Suppressor macrophage treated with lipopolysaccharide for 4 hours (primary cell): Measurements from ENCODE around the gene PNMA1.

Experiments used
- DNase-seq: peaks from one replicate; pipeline ENCODE4 v3.0.0-alpha.2; 2020

The PNMA1 gene

GRCh38 chr14:73713803-73714655 lies at the start of gene PNMA1:
TSS of gene PNMA1 (minus strand) at chr14:73714384. CDS start at chr14:73713639, 745 bp downstream.
- DNase-seq = peak; percentile 89

GRCh38 chr14:73763396-73763795 lies 49.2 kb upstream of the PNMA1 start:
- DNase-seq = no peak

- DNase-seq = peak; percentile 79
Observed at GRCh38 chr14:73762375-73762822, 48.2 kb upstream of the PNMA1 start.

GRCh38 chr14:73761618-73762355 lies 47.6 kb upstream of the PNMA1 start:
- peak; percentile 90 for DNase-seq

- DNase-seq = no peak
Observed at GRCh38 chr14:73760598-73761586, 46.7 kb upstream of the PNMA1 start.

GRCh38 chr14:73759714-73760597 lies 45.8 kb upstream of the PNMA1 start:
- DNase-seq = peak; percentile 98

GRCh38 chr14:73759183-73759713 lies 45.1 kb upstream of the PNMA1 start:
- peak; percentile 62 for DNase-seq

- DNase-seq = peak; percentile 90
Observed at GRCh38 chr14:73758392-73759182, 44.4 kb upstream of the PNMA1 start.

- no peak for DNase-seq
Observed at GRCh38 chr14:73757876-73758391, 43.8 kb upstream of the PNMA1 start.

GRCh38 chr14:73757381-73757780 lies 43.2 kb upstream of the PNMA1 start:
- DNase-seq = no peak

- no peak for DNase-seq
Observed at GRCh38 chr14:73755434-73756014, 41.3 kb upstream of the PNMA1 start.

- no peak for DNase-seq
Observed at GRCh38 chr14:73754911-73755360, 40.8 kb upstream of the PNMA1 start.

GRCh38 chr14:73753887-73754795 lies 40.0 kb upstream of the PNMA1 start:
- peak; percentile 77 for DNase-seq

- DNase-seq = peak; percentile 50
Observed at GRCh38 chr14:73753124-73753886, 39.1 kb upstream of the PNMA1 start.

- DNase-seq = peak; percentile 48
Observed at GRCh38 chr14:73752297-73752992, 38.3 kb upstream of the PNMA1 start.

GRCh38 chr14:73751157-73751691 lies 37.0 kb upstream of the PNMA1 start:
- DNase-seq = no peak

- no peak for DNase-seq
Observed at GRCh38 chr14:73750531-73750901, 36.3 kb upstream of the PNMA1 start.
